Stimulated activated naive B cell treated with anti-CD40 and anti-IgM and Interleukin-4, amounts not matched to agents 10 μg/mL and 1 μg/mL and 100 μg/mL, for 72 hours (primary cell): ENCODE results near the gene TRPC3.
"Not testable (repeated sequence)": the region's sequence is repeated elsewhere in the genome, so short reads cannot be mapped to it uniquely, and the experiment has no call there.

Experiments used
- ATAC-seq, 2 donors: fragments of 150-1000 bp; cut with Tn5 transposase; replicated peaks; 2 replicates each; pipeline ENCODE4 v1.10.0; 2021; ENCODE audit warnings: moderate library complexity in 1 of 2
- DNase-seq: peaks from one replicate; pipeline ENCODE4 v3.0.0; 2021
- H3K27ac Mint-ChIP-seq: one replicate; pipeline ENCODE4 v1.8.0; 2022; ENCODE audit warnings: mild to moderate bottlenecking, mixed read lengths
- H3K27me3 Mint-ChIP-seq, 2 donors: one replicate each; pipeline ENCODE4 v1.8.0; 2022; ENCODE audit warnings: mixed read lengths in 2 of 2
- H3K36me3 Mint-ChIP-seq, 2 donors: one replicate each; pipeline ENCODE4 v1.8.0; 2022; ENCODE audit warnings: mixed read lengths in 2 of 2, mild to moderate bottlenecking in 1 of 2
- H3K4me1 Mint-ChIP-seq, 2 donors: one replicate each; pipeline ENCODE4 v1.8.0; 2022; ENCODE audit warnings: mixed read lengths in 2 of 2, mild to moderate bottlenecking in 1 of 2
- H3K4me3 Mint-ChIP-seq, 2 donors: one replicate each; pipeline ENCODE4 v1.8.0; 2022; ENCODE audit warnings: mild to moderate bottlenecking in 2 of 2, mixed read lengths in 2 of 2, moderate library complexity in 1 of 2
- H3K9me3 Mint-ChIP-seq, 2 donors: one replicate each; pipeline ENCODE4 v1.8.0; 2022; ENCODE audit warnings: mixed read lengths in 2 of 2, mild to moderate bottlenecking in 1 of 2

Gene TRPC3

DNA sequence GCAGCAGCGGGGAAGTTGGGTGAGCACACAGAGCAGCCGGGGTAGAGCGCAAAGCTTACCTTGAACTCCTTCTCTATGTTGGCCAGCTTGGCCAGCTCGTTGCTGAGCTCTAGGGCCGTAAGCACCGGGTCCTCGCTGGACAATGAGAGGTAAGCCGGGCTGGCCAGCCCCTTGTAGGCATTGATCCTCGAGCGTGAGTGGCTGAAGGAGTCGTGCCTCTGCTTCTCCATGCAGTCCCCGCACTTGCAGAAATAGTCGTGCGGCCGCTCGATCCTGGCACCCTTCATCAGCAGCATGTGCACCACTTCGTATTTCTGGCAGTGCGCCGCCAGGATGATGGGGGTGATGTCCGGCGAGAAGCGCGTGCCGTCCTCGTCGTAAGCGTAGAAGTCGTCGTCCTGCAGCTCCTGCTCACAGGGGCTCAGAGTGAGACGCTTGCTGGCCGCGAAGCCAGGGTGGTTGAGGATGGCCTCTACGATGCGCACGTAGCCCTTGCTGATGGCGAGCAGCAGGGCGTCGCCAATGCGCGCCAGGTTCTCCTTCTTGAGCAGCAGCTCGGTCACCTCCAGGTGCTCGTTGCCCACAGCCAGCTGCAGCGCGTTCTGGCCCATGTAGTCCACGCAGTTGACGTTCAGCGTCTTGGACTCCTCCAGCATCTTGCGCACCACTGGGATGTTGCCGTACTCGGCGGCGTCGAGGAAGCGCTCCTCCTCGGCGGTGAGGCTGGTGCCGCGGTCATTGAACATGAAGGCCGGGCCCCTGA, 19.5 kb downstream of the TRPC3 start:
- Mint-ChIP-seq H3K4me3 (no peak overlapping the region), H3K4me1 (no peaks in the 10 kb centered on the region), H3K36me3 (no peaks in the 10 kb centered on the region), H3K27ac (no peak overlapping the region), H3K27me3 (peaks cover 19 to 44% of the 10 kb centered on the region in 2 donors), H3K9me3 (peaks cover 0 to 1% of the 10 kb centered on the region in 2 donors)
- no peak for DNase-seq
- ATAC-seq = no peak

DNA sequence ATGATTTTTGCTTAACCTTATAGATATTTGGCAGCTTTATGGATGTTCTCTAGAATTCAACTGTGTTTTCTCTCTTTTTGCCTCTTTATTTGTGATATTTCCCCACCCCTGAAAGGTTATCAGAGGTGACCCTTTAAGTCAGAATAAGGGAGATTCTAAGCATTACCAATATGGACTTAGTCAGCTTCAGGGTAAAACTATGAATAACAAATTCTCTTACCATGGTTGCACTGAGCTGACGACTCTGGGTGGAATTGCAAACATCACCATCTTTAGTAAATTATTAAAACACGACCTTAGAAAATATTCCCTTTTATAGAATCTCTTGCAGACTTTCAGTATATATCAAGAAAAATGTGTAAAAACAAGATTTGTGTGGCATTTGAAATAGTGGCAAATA, 21.6 kb downstream of the TRPC3 start:
- no peaks in the 10 kb centered on the region for H3K36me3 Mint-ChIP-seq
- H3K4me1 Mint-ChIP-seq = no peaks in the 10 kb centered on the region
- peaks cover 0 to 1% of the 10 kb centered on the region in 2 donors for H3K9me3 Mint-ChIP-seq
- no peak overlapping the region for H3K4me3 Mint-ChIP-seq
- DNase-seq (no peak), ATAC-seq (no peak)
- no peak overlapping the region for H3K27ac Mint-ChIP-seq
- H3K27me3 Mint-ChIP-seq = peaks cover 18 to 42% of the 10 kb centered on the region in 2 donors

GRCh38 chr4:121927948-121928347, 23.9 kb downstream of the TRPC3 start:
- DNase-seq (no peak), ATAC-seq (no peak)
- Mint-ChIP-seq H3K4me1 (no peaks in the 10 kb centered on the region), H3K9me3 (peaks cover 0 to 1% of the 10 kb centered on the region in 2 donors), H3K36me3 (no peaks in the 10 kb centered on the region), H3K4me3 (no peak overlapping the region), H3K27ac (no peak overlapping the region), H3K27me3 (peaks cover 11 to 30% of the 10 kb centered on the region in 2 donors)

GRCh38 chr4:121926490-121926889, 25.4 kb downstream of the TRPC3 start:
- not testable (repeated sequence) for H3K36me3 Mint-ChIP-seq, DNase-seq, H3K4me3 Mint-ChIP-seq, H3K4me1 Mint-ChIP-seq, H3K27ac Mint-ChIP-seq, ATAC-seq, H3K9me3 Mint-ChIP-seq
- peaks cover 7 to 19% of the 10 kb centered on the region in 2 donors for H3K27me3 Mint-ChIP-seq

- DNase-seq = no peak
- H3K9me3 Mint-ChIP-seq = no peaks in the 10 kb centered on the region
- ATAC-seq = no peak
- no peak overlapping the region for H3K27ac Mint-ChIP-seq
- no peaks in the 10 kb centered on the region for H3K36me3 Mint-ChIP-seq
- peaks cover 9 to 14% of the 10 kb centered on the region in 2 donors for H3K27me3 Mint-ChIP-seq
- H3K4me3 Mint-ChIP-seq = no peak overlapping the region
- H3K4me1 Mint-ChIP-seq = no peaks in the 10 kb centered on the region
Observed at GRCh38 chr4:121923306-121923705, 28.6 kb downstream of the TRPC3 start.

DNA sequence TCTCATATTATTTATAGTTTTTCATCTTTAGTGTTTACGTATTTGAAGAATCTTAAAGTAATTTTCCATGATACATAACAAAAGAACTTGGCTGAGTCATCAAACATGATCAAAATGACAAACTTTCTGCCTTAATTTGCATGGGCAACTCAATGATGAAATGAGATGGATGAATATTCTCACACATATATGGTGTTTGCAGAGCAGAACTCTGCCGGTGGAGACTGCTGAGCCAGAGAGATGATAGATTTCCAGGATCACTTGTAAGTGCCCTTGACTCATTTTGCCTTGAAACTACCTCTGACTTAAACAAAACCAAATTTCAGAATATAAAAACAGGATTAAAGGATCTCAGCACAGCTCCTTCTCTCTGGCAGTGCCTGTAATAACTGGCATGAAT, 38.2 kb downstream of the TRPC3 start:
- ATAC-seq = no peak
- H3K27ac Mint-ChIP-seq = no peak overlapping the region

DNA sequence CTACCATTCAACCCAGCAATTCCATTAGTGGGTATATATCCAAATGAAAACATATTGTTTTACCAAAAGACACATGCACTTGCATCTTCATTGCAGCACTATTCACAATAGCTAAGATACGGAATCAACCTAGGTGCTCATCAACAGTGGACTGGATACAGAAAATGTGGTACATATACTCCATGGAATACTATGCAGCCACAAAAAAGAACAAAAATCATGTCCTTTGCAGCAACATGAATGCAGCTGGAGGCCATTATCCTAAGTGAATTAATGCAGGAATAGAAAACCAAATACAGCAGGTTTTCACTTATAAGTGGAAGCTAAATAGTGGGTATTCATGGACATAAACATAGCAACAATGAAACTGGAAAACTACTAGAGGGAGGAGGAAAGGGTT, 43.5 kb downstream of the TRPC3 start:
- Mint-ChIP-seq H3K9me3 (peaks cover 0 to 1% of the 10 kb centered on the region in 2 donors), H3K27ac (no peak overlapping the region), H3K4me3 (no peak overlapping the region), H3K27me3 (peaks cover 15 to 20% of the 10 kb centered on the region in 2 donors), H3K36me3 (no peaks in the 10 kb centered on the region), H3K4me1 (no peaks in the 10 kb centered on the region)
- ATAC-seq (no peak), DNase-seq (no peak)

More for the DNA sequence above, 38.2 kb downstream of the TRPC3 start:
- H3K4me1 Mint-ChIP-seq = peaks cover 0 to 7% of the 10 kb centered on the region in 2 donors
- DNase-seq = no peak
- no peak overlapping the region for H3K4me3 Mint-ChIP-seq
- no peaks in the 10 kb centered on the region for H3K9me3 Mint-ChIP-seq
- peaks cover 9 to 24% of the 10 kb centered on the region in 2 donors for H3K27me3 Mint-ChIP-seq
- H3K36me3 Mint-ChIP-seq = no peaks in the 10 kb centered on the region

DNA sequence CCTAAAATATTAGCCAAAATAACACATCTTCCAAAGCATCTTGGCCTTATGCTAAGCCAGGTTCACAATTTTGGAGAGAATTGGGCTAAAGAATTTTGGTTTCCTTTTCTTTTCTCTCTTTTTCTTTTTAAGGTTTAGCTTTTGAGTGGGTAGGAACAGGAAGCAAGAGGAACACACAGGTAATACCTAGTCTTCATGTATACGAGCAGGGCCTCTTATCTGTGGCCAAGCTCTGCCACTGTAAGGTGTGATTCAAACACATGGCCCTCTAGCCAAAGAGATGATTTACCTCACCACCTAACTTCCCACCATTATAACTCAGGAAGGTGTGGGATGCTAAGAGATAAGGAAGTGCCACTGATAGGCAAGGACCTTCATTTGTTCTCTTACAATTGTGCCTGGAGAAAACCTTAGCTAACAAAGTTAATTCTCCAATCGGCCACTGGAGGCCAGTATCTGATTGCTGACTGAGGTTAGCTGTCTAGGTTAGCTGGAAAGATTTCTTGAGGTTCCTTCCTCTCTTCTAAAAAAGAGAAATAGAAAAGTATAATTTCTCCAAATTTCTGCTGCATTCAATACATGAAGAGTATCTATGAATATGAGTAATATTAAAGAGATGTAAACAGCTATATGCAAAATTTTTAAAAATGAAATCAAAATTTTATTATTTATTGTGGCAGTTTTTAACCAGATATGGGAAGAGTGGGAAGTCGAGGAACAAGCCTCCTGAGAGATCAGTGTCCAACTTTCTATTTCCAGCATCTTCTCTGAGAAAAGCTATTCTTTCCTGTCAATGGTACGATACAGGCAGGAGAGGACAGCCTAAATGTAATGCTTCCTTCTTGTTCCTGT, 51.5 kb downstream of the TRPC3 start:
- H3K4me1 Mint-ChIP-seq = peaks cover 0 to 4% of the 10 kb centered on the region in 2 donors
- H3K27ac Mint-ChIP-seq = no peak overlapping the region
- H3K27me3 Mint-ChIP-seq = peaks cover 23 to 25% of the 10 kb centered on the region in 2 donors

DNA sequence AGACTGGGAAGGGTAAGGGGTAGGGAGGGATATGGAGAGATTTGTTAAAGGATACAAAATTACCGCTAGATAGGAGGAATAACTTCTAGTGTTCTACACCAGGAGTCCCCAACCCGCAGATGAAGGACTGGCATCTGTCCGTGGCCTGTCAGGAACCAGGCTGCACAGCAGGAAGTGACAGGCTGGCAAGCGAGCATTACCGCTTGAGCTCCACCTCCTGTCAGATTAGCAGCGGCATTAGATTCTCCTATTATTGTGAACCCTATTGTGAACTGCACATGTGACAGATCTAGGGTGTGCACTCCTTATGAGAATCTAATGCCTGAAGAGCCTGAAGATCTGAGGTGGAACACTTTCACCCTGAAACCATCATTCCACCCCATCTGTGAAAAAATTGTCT, 53.7 kb downstream of the TRPC3 start:
- H3K4me3 Mint-ChIP-seq = no peak overlapping the region
- H3K27me3 Mint-ChIP-seq = peaks cover 23 to 27% of the 10 kb centered on the region in 2 donors
- H3K27ac Mint-ChIP-seq = no peak overlapping the region
- no peaks in the 10 kb centered on the region for H3K9me3 Mint-ChIP-seq
- H3K36me3 Mint-ChIP-seq = no peaks in the 10 kb centered on the region
- DNase-seq (no peak), ATAC-seq (no peak)
- H3K4me1 Mint-ChIP-seq = peaks cover 0 to 4% of the 10 kb centered on the region in 2 donors

More for the DNA sequence above, 51.5 kb downstream of the TRPC3 start:
- no peaks in the 10 kb centered on the region for H3K9me3 Mint-ChIP-seq
- DNase-seq = peak; percentile 15
- no peak overlapping the region for H3K4me3 Mint-ChIP-seq
- ATAC-seq = peak; percentile 79
- H3K36me3 Mint-ChIP-seq = no peaks in the 10 kb centered on the region

GRCh38 chr4:121888134-121888533, 63.7 kb downstream of the TRPC3 start:
- ATAC-seq (no peak), DNase-seq (no peak)
- Mint-ChIP-seq H3K9me3 (peaks cover 0 to 2% of the 10 kb centered on the region in 2 donors), H3K4me3 (no peak overlapping the region), H3K4me1 (peaks cover 0 to 6% of the 10 kb centered on the region in 2 donors), H3K36me3 (no peaks in the 10 kb centered on the region), H3K27ac (no peak overlapping the region), H3K27me3 (peaks cover 29 to 30% of the 10 kb centered on the region in 2 donors)

- Mint-ChIP-seq H3K27me3 (peaks cover 31 to 43% of the 10 kb centered on the region in 2 donors), H3K4me1 (peaks cover 0 to 6% of the 10 kb centered on the region in 2 donors), H3K4me3 (no peak overlapping the region), H3K27ac (no peak overlapping the region), H3K36me3 (no peaks in the 10 kb centered on the region), H3K9me3 (peaks cover 0 to 2% of the 10 kb centered on the region in 2 donors)
- DNase-seq (no peak), ATAC-seq (no peak)
Observed at GRCh38 chr4:121885115-121885514, 66.7 kb downstream of the TRPC3 start.

GRCh38 chr4:121881158-121881557, 70.7 kb downstream of the TRPC3 start:
- ATAC-seq (no peak), DNase-seq (no peak)
- no peaks in the 10 kb centered on the region for H3K4me1 Mint-ChIP-seq
- no peak overlapping the region for H3K4me3 Mint-ChIP-seq
- peaks cover 33 to 36% of the 10 kb centered on the region in 2 donors for H3K27me3 Mint-ChIP-seq
- H3K27ac Mint-ChIP-seq = no peak overlapping the region
- no peaks in the 10 kb centered on the region for H3K9me3 Mint-ChIP-seq
- no peaks in the 10 kb centered on the region for H3K36me3 Mint-ChIP-seq

DNA sequence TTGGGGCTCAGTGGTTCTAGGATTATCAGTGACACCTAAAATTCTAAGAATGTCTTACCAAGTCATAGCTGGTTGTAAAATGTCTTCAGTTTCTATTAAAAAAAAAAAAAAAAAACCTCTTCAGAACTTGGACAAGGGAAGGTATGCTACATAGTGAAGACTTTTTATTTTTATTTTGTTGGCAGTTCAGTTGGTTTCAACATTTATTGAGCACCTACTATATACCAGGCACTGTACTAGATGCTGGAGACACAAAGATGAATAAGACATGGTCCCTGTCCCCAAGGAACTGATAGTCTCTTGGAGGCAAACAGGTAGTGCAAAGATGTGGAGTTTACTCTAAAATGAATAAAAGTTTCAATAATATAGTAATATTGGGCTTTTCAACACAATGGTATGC, 72.7 kb downstream of the TRPC3 start:
- Mint-ChIP-seq H3K36me3 (no peaks in the 10 kb centered on the region), H3K27ac (no peak overlapping the region), H3K9me3 (no peaks in the 10 kb centered on the region), H3K4me1 (no peaks in the 10 kb centered on the region), H3K4me3 (no peak overlapping the region), H3K27me3 (peaks cover 36 to 44% of the 10 kb centered on the region in 2 donors)
- ATAC-seq (no peak), DNase-seq (no peak)

- H3K36me3 Mint-ChIP-seq = no peaks in the 10 kb centered on the region
- H3K4me1 Mint-ChIP-seq = no peaks in the 10 kb centered on the region
- no peak overlapping the region for H3K27ac Mint-ChIP-seq
- DNase-seq = no peak
- no peaks in the 10 kb centered on the region for H3K9me3 Mint-ChIP-seq
- no peak for ATAC-seq
- H3K27me3 Mint-ChIP-seq = peaks cover 36 to 53% of the 10 kb centered on the region in 2 donors
- no peak overlapping the region for H3K4me3 Mint-ChIP-seq
Observed at GRCh38 chr4:121877041-121877773, 74.7 kb downstream of the TRPC3 start.
